Glomerular visceral epithelial cell (primary cell): ENCODE data around the gene CDK5RAP1.

ENCODE experiments used
- DNase-seq: peaks from one replicate; pipeline ENCODE4 v3.0.0-alpha.2; 2016; ENCODE audit errors: extremely low spot score

Gene CDK5RAP1

GRCh38 chr20:33333616-33334015, 67.7 kb downstream of the CDK5RAP1 start:
- DNase-seq, result no peak

- DNase-seq, result no peak
Measured at GRCh38 chr20:33332905-33333456, 68.3 kb downstream of the CDK5RAP1 start.

GRCh38 chr20:33328157-33329137, 72.9 kb downstream of the CDK5RAP1 start:
- DNase-seq, result no peak

DNA sequence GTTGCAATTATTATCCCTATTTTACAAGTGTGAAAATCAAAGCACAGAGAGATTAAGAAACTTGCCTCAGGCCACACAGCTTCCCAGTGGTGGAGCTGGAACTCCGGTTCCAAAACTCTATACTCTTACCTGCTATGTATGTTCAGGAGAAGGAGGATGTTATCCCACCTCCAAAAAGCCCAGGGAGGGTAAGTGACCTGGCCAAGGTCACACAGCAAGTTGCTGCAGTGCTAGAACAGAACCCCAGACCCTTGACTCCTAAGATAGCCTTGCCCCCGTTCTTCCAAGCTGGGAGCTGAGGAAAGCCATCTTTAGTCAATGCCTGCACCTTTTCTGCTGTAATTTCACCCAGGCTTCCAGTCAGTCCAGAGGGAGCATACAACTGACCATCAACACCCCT, 76.0 kb downstream of the CDK5RAP1 start:
- DNase-seq, result no peak

DNA sequence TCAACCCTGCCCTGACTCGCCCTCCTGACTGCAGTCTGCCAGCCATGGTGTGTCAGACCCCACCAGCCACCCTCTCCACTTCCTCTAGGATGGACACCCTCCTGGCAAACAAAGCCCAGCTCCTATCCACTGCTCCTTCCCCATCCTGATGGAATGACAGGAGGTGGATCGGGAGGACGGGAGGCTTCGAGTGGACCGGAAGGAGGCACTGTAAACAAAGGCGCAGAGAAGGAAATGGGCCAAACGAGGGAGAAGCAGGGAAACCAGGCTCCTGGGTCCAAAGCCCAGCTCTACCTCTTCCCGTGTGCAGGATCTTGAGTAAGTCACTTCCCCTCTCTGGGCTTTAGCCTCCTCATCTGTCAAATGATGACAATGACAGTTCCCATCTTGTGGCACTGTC, 78.1 kb downstream of the CDK5RAP1 start:
- no peak for DNase-seq

DNA sequence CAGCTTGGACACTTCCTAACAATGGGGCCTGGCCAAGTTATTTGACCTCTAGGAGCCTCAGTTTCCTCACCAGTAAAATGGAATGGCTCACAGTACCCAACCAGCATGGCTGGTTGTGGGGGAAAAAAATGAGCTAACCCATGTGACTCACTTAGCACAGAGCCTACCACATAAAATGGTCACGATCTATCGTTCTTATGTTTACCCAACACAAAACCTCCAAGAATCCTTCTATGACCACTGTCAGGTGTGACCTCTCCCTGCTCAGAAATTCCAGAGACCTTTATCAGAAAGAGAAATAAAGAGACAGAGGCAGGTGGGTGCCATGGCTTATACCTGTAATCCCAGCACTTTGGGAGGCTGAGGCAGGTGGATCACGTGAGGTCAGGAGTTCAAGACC, 78.9 kb downstream of the CDK5RAP1 start:
- no peak for DNase-seq

- DNase-seq, result no peak
Measured at GRCh38 chr20:33320006-33320405, 81.3 kb downstream of the CDK5RAP1 start.

- no peak for DNase-seq
Measured at GRCh38 chr20:33318096-33318429, 83.3 kb downstream of the CDK5RAP1 start.

DNA sequence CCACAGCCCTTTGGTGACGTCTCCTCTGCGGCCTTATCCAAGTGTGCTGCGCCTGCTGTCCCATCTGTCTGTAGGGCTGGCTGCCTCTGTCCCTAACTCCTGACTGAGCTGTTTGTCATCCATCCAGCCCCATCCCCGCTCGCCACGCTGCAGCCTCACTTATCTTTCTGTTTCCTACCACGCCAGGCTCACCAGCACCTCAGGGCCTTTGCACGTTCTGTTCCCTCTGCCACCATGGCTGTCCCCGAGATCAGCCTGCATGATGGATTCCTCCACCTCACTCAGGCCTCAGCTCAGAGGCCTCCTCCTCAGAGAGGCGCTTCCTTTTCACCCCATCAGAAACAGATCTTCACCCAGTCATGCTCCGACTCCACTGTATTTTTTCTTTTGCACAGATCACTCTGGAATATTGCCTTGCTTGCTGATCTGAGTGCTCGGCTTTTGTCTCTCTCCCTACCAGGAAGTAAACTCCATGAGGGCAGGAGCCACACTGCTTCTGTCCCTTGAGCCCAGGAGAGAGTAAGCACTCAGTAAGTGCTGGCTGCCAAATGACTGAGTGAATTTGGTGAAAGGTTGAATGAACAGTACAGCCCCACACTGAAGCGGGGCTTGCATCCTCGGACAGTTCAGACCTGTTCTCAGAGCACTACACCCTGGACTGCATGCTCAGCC, 83.8 kb downstream of the CDK5RAP1 start:
- no peak for DNase-seq

DNA sequence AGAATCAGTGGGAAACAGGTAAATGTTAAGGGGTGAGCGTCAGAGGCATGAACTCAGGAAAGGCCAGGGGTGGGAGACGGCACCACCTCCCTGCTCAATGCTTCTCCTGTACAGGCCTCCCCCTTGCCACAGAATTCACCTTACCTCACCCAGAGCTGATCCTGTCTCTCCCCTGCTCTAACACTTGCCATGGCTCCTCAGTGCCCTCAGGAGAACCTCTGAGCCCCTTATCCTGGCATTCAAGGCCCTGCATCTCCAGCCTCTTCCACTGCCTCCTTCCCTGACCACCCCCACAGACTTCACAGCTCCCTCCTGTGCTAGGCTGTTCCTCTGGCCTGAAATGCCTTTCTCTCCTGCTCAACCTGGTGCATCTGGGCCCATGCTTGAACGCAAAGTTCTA, 84.4 kb downstream of the CDK5RAP1 start:
- DNase-seq, result no peak

DNA sequence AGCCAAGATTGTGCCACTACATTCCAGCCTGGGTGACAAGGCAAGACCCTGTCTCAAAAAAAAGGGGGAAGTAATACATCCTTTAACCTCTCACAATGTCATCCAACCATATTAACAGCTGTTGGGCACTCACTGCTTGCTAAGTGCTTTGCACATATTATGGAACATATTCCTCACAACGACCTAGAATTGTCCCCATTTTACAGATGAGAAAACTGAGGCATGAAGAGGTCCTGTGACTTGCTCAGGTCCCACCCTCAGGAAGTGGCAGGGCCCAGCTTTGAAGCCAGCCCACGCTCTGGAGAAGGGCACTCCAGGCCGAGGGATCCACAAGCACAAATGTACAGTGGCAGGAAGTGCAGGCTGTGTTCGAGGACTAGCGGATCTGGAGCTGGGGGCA, 85.0 kb downstream of the CDK5RAP1 start:
- no peak for DNase-seq

DNA sequence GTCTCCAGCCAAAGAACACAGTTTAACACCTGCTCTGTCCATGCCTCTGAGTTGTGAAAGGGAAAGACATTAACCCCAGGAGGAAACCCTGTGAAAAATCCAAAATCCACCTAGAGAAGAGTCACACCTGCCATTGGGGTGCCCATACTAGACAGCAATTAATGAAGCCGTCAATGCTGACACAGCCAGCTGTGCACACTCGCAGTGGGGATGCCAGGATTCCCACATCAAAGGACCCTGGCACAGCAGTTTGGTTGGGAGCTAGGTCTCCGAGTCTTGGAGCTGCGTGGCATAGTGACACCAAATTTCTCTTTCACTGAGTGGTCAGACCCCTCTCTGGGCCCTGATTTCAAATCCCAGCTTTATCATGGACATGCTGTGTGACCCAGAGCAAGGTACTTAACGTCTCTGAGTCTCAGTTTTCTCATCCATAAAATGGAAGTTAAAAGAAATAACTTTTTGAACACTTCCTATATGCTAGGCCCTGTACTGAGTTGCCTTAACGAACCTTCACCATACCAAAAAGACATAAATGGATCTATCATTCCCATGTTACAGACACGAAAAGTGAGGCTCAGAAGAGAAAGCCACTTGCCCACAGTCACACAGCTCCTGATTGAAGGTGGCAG, 87.5 kb downstream of the CDK5RAP1 start:
- DNase-seq, result no peak

- DNase-seq, result no peak
Measured at GRCh38 chr20:33312583-33312982, 88.7 kb downstream of the CDK5RAP1 start.

DNA sequence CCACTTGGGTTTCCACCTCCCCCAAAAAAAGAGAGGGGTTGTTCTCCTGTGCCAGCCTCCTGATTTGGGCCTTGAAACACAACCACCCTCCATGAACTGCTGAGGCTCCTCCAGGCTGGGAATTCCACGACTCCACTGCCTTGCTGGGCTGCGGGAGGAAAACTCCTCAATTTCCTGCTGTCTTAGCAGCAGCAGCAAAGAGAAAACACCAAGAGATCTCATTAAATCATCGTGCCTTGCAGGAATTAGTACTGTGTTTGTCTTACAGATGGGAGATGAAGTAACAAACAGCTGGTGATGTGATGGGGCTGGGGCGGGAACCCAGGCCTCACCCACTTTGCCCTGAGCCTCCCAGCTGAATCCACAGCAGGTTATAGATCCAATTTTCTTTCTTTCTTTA, 89.3 kb downstream of the CDK5RAP1 start:
- no peak for DNase-seq

DNA sequence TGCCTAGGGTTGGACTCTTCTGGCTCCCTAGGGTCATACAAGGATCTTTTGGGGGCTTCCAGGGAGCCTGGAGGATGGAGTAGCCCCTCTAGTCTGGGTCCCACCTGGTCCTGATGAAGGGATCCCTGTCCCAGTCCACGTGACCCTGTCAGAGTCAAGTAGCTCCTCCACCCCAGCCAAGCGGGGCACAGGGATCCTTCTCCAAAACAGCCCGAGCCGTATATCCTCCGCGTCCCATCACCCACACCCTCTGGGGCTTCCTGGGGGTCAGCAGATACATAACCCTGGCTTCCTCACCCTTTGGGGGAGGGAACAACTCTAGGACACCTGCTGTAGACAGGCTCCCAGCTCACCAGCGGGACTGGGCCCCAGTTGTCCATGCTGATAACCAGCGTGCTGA, 90.3 kb downstream of the CDK5RAP1 start:
- DNase-seq, result no peak

- no peak for DNase-seq
Measured at GRCh38 chr20:33310327-33310899, 90.9 kb downstream of the CDK5RAP1 start.

GRCh38 chr20:33309631-33310030, 91.7 kb downstream of the CDK5RAP1 start:
- no peak for DNase-seq
